ENCODE results near the gene HGD. TPM values are rescaled to one million over a fixed set of nuclear protein-coding genes. Genes with fewer than 3 reads are reported as not detected.

The HGD gene
- total and polyA plus RNA-seq, 2 donors (not counting 3 experiments of a cell fraction or from before 2014, with no cell fraction given) = 0.18 to 0.22 TPM

GRCh38 chr3:120684896-120685295, 2.9 kb upstream of the HGD start:
- H2AFZ ChIP-seq (ENCODE audit: low read depth, low read length) = no peak overlapping the region
- no TSS peak for BruUV-seq (replicated peaks)
- CTCF ChIA-PET = interaction anchor here (1.4 kb wide), 1 partner anchor 110 kb away, joined by 5 read pairs; no protein-coding TSS in a partner anchor

More at GRCh38 chr3:120684896-120685295, 2.9 kb upstream of the HGD start:
- H4K20me1 ChIP-seq (replicated peaks; ENCODE audit: control insufficient read depth, extremely low read depth, insufficient read depth, low read length) = no peaks in the 10 kb centered on the region
- POLR2A ChIA-PET = no interaction called here
- H3K27me3 ChIP-seq (ENCODE audit: control insufficient read depth in 2 of 2, insufficient read depth in 2 of 2, low read length in 2 of 2) = no peaks in the 10 kb centered on the region
- no peaks in the 10 kb centered on the region for H3K79me2 ChIP-seq (ENCODE audit: control insufficient read depth, insufficient read depth, low read length)
- no peaks in the 10 kb centered on the region for H3K9me1 ChIP-seq (replicated peaks; ENCODE audit: control insufficient read depth, extremely low read depth, insufficient read depth, low read length)
- H3K4me1 ChIP-seq (ENCODE audit: control insufficient read depth, extremely low read depth, insufficient read depth, low read length) = no peaks in the 10 kb centered on the region
- DNase-seq (ENCODE audit: low read depth, low spot score) (peak; percentile 48), FAIRE-seq (no peak)
- no peak overlapping the region for H3K4me3 ChIP-seq (replicated peaks in 1 of 3; ENCODE audit: insufficient read depth in 1 of 3, low read depth in 1 of 3, low read length in 3 of 3)
- no peak overlapping the region for H3K9ac ChIP-seq (replicated peaks; ENCODE audit: extremely low read depth, insufficient read depth, low read length)
- H3K9me3 ChIP-seq (replicated peaks; ENCODE audit: control insufficient read depth, insufficient read depth, low read length) = no peaks in the 10 kb centered on the region
- intact Hi-C loops (cut with micrococcal nuclease) = no loop called here
- H3K27ac ChIP-seq (ENCODE audit: insufficient read depth, low read depth, low read length) = no peak overlapping the region
- H3K4me2 ChIP-seq (ENCODE audit: insufficient read depth, low read length) = no peak overlapping the region
- dilution Hi-C loops (cut with MboI; ENCODE audit: extremely low pct_ligation_motif_present, low sequenced_read_pairs) = no loop called here
- H3K36me3 ChIP-seq (ENCODE audit: control insufficient read depth in 2 of 2, extremely low read depth in 1 of 2, insufficient read depth in 2 of 2, low read length in 2 of 2) = no peaks in the 10 kb centered on the region
- TF ChIP-seq GATA2 (IDR thresholded peaks at IDR 0.05; ENCODE audit: insufficient read depth, insufficient read length, low read depth, low read length) (no peak), FOS (IDR thresholded peaks at IDR 0.05; ENCODE audit: borderline replicate concordance, insufficient read depth, low read length) (no peak), EZH2 (IDR thresholded peaks at IDR 0.05; ENCODE audit: borderline replicate concordance, low read depth, low read length, severe bottlenecking) (no peak), JUN (IDR thresholded peaks at IDR 0.05; ENCODE audit: borderline replicate concordance, insufficient read depth, insufficient read length, low read depth) (no peak), POLR2A (IDR thresholded peaks at IDR 0.05; ENCODE audit: low read depth, low read length) (no peak)
- TF ChIP-seq, protein P1, sequence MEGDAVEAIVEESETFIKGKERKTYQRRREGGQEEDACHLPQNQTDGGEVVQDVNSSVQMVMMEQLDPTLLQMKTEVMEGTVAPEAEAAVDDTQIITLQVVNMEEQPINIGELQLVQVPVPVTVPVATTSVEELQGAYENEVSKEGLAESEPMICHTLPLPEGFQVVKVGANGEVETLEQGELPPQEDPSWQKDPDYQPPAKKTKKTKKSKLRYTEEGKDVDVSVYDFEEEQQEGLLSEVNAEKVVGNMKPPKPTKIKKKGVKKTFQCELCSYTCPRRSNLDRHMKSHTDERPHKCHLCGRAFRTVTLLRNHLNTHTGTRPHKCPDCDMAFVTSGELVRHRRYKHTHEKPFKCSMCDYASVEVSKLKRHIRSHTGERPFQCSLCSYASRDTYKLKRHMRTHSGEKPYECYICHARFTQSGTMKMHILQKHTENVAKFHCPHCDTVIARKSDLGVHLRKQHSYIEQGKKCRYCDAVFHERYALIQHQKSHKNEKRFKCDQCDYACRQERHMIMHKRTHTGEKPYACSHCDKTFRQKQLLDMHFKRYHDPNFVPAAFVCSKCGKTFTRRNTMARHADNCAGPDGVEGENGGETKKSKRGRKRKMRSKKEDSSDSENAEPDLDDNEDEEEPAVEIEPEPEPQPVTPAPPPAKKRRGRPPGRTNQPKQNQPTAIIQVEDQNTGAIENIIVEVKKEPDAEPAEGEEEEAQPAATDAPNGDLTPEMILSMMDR (IDR thresholded peaks at IDR 0.05; ENCODE audit: extremely low read depth in 1 of 2, insufficient read depth in 1 of 2, low read depth in 1 of 2, low read length in 2 of 2) = no peak
